ENCODE results near the gene GMCL1. TPM values are rescaled to one million over a fixed set of nuclear protein-coding genes. Genes with fewer than 3 reads are reported as not detected.
"Not testable (repeated sequence)": the region's sequence is repeated elsewhere in the genome, so short reads cannot be mapped to it uniquely, and the experiment has no call there.

Gene GMCL1
- total RNA-seq, 1 experiment from 2014 or later: 15.9 TPM

DNA sequence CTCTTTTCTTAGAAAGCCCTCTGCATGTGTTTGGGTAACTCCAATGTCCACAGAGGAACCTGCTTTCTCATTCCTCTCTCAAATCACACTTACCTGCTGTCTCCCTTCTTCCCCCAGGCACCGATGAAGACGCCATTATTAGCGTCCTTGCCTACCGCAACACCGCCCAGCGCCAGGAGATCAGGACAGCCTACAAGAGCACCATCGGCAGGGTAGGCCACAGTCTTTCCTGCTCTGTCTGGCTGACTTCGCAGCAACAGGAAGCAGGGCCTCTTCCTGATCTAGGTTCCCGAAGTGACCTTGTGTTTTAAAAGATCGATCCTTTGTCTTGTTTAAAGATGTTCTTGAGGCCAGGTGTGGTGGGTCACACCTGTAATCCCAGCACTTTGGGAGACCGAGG lies 25.0 kb upstream of the GMCL1 start:
- in situ Hi-C loops (cut with HindIII; ENCODE audit: low sequenced_read_pairs): no loop called here
- DNase-seq (ENCODE audit: low spot score): no peak

DNA sequence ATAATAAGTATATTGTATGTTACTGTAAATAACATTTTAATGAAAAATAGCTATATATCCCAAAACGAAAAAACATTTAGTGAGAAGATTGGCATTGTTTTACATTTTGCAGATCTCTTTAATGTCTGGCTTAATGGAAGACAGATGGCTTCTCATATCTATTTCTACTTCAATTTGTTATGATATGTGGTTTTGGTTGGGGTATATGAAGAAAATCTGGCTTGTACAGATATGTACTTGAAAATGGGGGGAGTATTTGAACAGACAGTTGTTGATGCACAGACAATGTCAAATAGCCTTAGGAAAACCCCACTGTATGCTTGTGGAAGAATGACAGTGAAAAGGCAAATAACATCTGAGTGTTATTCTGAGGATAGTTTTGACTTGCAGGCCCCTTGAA lies 23.6 kb upstream of the GMCL1 start:
- no peak for DNase-seq (ENCODE audit: low spot score)
- in situ Hi-C loops (cut with HindIII; ENCODE audit: low sequenced_read_pairs): no loop called here

DNA sequence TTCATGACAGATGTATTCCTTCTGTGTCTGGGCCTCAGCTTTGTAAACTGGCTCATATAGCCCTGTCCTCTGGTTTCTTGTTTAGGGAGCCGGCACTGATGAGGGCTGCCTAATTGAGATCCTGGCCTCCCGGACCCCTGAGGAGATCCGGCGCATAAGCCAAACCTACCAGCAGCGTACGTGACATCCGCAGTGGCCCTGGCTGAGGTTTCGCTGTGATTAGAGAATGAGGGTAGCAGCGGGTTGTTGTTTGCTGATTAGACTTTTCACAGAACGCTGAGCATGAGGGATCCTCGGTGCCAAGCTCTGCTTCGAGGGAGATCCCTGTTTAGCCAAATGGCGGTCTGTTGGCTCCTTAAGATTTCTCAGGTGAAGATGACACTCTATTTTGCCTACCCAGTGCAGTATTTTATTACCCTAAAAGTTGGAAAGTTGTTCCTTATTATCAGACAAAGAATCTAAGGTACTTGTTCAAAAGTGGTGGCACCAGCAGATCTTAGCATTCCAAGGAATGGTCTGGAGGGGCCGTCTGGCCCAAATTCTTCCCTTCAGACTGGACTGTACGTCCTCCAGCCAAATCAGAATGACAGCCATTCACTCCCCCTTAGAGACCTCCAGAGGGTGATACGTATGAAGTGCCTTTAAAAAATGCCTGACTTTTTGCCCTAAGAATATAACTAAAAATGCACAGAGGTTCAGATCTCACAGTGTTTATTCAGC lies 21.5 kb upstream of the GMCL1 start:
- DNase-seq (ENCODE audit: low spot score): peak; percentile 77

DNA sequence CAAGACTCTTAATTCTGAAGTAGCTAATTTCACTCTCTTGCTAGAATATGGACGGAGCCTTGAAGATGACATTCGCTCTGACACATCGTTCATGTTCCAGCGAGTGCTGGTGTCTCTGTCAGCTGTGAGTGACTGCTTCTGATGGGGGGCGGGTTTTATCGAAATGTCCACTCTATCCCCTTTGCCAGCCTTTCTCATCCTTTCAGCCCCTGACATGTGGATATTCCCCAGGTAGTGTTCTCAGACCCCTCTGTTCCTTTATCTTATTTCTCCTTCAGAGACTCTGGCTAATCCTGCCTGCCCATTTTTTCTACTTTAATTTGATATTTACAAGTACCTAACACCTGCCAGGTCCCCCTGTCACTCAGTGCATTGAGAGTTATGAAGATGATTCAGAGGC lies 18.9 kb upstream of the GMCL1 start:
- in situ Hi-C loops (cut with HindIII; ENCODE audit: low sequenced_read_pairs): no loop called here
- no peak for DNase-seq (ENCODE audit: low spot score)

More for the DNA sequence above, 21.5 kb upstream of the GMCL1 start:
- in situ Hi-C loops (cut with HindIII; ENCODE audit: low sequenced_read_pairs): no loop called here

GRCh38 chr2:69811018-69811417 lies 18.4 kb upstream of the GMCL1 start:
- DNase-seq (ENCODE audit: low spot score): no peak
- in situ Hi-C loops (cut with HindIII; ENCODE audit: low sequenced_read_pairs): no loop called here

GRCh38 chr2:69811591-69811990 lies 17.9 kb upstream of the GMCL1 start:
- DNase-seq (ENCODE audit: low spot score): no peak
- in situ Hi-C loops (cut with HindIII; ENCODE audit: low sequenced_read_pairs): no loop called here

DNA sequence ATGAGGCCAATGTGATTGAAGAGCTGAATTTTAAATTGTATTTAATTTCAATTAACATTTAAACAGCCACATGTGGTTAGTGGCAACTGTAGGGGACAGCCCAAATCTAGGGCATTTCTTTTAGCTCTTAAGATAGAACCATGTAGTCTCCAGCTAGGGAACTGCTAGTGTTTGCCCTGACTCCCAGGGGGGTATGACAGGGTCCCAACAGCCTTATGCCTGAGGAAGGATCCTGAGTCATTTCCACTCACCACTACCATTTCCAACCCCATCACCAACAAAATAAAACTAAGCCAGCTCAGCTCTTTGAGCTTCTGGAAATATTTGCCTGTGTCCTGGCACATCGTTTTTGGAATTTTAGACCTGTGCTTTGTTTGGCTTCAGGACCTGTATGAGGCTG lies 13.7 kb upstream of the GMCL1 start:
- in situ Hi-C loops (cut with HindIII; ENCODE audit: low sequenced_read_pairs): no loop called here
- no peak for DNase-seq (ENCODE audit: low spot score)

DNA sequence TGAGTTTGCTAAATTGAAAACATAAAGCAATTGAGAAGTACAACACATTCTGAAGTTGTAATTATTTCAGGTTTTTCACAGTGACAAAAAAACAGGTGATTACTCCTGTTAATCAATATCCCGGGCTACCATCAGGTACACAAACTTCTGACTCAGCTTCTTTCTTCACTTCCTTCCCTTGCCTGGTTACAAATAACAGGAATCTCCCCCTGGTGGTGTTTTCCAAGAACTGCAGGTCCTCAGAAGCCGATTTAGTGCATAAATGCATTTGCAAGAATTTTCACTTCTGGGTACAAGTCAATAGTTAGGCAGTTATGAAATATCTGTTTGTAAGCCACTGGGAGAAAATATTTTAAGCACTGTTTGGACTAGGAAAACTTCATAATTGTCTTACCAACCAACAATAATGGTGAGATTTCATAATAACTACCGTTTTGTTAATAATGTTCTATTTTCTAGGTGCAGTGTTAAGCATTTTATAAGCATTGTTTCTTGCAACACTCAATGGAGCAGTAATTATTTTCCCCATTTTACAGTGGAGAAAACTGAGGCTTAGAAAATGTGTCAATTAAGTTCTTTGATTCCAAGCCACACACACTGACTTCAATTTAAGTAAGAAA lies 12.4 kb upstream of the GMCL1 start:
- in situ Hi-C loops (cut with HindIII; ENCODE audit: low sequenced_read_pairs): no loop called here
- peak; percentile 87 for DNase-seq (ENCODE audit: low spot score)

DNA sequence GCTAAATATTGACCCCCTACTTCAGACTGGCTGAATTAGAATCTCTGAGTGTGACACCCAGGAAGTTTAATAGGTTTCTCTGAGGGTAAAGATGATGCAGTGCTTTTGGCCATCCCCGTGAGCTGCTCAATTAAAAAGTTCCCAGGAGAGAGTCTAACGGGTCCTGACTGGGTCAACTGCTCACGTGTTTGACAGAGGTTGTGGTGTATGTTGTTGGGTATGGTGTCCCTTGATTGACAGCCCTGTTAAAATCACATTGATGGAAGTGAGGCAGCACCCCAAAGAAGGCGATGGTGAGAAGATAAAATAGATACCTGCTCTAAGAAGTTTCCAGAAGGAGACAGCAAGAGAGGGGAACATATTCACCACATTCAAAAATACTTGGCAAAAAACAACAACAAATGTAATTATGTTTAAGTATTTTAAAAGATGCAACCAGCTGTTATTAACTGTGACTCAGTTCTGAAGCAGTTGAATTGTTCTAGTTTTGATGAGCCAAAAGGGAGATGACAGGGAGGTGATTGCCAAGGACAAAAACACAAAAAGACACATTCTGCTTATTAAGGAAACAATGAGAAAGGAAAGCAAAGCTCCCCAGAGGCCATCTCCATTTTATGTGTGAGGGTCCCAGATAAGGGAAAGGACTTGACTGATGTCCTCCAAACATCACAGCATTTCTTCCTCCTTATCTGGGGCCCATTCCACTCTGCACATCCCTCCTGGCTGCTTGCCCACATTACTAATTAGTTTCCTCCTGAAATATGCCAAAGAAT lies 11.5 kb upstream of the GMCL1 start:
- DNase-seq (ENCODE audit: low spot score): no peak
- in situ Hi-C loops (cut with HindIII; ENCODE audit: low sequenced_read_pairs): no loop called here

DNA sequence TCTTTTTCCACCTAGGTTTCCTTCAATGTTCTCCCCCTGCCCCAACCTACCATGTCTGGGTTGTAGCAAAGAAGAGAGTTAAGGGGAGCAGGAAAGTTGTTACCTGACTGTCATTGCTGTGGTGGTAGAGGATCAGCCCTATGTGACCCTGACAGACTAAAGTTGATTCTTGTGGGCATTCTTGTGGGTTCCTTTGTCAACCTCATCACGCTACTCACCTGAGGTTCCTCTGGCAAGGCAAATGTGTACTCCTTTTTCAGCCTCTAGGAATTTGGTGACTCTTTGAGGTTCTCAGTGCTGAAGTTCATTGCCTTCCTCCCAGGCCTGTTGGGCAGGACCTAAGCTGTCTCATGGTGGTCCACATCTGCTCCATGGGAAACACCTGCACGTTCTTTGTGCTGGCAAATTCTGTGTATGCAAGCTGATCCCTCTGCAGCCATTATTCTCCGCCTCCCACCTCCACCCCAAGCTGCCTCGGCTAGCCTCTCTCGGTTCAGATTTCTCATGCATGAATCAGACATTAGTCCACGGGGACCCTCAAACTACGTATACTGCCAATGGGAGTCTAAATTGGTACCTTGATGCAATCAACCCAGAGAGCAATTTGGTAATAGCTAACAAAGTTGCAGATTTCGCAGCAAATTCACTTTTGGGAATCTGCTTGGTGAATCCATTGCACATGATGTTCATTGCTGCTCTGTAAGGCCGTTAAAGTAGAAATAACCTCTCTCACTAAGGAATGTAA lies 1.5 kb upstream of the GMCL1 start:
- DNase-seq (ENCODE audit: low spot score): no peak
- in situ Hi-C loops (cut with HindIII; ENCODE audit: low sequenced_read_pairs): no loop called here

DNA sequence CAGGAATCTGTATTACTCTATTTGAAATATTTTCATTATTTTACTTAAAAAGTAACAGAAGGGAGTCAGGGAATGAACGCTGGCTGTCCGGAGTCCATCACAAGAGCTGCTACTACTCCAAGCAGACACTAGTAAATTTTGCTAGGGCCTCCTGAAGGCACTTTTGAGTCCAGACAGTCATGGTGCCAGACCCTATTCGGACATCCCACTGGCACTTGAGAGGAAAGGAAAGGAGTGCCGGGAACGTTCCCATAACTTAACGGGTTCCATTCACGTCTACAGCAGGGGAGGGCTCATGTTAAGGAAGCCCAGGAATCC lies 563 bp upstream of the GMCL1 start:
- in situ Hi-C loops (cut with HindIII; ENCODE audit: low sequenced_read_pairs): no loop called here
- DNase-seq (ENCODE audit: low spot score): no peak

DNA sequence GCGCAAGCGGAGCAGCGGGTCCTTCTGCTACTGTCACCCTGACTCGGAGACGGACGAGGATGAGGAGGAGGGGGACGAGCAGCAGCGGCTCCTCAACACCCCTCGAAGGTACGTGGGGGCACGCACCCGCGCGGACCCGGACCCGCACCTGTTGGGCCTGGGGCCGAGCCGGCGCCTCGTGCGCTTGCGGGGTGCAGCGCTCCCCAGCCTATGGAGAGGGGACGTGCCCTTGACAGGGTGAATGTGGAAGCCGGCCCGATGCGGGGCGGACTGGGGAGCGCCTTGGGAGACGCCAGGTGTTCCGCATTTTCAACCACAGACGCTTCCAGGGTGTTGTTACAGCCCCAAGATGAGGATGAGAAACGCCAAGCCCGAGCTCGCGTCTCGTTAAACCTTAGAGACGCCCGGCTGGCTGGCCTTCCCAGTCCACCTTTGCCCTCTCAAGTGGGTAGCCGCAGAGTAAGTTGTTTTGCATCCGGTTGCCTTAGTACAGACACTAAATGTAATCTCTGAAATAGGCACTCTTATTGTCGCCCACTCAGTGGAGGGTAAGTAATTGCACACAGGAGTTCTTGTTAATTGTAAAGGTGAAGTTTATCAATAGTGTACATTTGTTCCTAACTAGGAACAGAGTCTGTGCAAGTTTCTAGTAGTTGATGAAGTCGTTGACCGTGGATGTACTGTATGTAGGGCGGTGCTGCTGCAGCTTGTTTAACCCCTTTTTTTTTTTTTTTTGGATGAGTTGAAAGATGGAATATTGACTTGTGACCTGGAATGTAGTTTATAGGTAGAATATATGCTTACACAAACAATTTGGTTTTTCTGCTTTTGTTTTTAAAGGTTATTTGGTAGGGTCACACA lies 815 bp downstream of the GMCL1 start:
- DNase-seq (ENCODE audit: low spot score): peak; percentile 29
- in situ Hi-C loops (cut with HindIII; ENCODE audit: low sequenced_read_pairs): no loop called here

DNA sequence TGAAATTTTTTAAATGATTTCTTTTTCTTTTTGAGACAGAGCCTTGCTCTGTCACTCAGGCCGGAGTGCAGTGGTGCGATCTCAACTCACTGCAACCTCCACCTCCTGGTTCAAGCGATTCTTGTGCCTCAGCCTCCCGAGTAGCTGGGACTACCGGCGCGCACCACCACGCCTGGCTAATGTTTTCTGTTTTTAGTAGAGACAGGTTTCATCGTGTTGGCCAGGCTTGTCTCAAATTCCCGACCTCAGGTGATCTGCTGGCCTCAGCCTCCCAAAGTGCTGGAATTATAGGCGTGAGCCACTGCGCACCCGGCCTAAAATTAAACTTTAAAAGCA lies 1.4 kb downstream of the GMCL1 start:
- in situ Hi-C loops (cut with HindIII; ENCODE audit: low sequenced_read_pairs); DNase-seq (ENCODE audit: low spot score): not testable (repeated sequence)

GRCh38 chr2:69831354-69831905 lies 2.0 kb downstream of the GMCL1 start:
- in situ Hi-C loops (cut with HindIII; ENCODE audit: low sequenced_read_pairs): no loop called here
- DNase-seq (ENCODE audit: low spot score): no peak

DNA sequence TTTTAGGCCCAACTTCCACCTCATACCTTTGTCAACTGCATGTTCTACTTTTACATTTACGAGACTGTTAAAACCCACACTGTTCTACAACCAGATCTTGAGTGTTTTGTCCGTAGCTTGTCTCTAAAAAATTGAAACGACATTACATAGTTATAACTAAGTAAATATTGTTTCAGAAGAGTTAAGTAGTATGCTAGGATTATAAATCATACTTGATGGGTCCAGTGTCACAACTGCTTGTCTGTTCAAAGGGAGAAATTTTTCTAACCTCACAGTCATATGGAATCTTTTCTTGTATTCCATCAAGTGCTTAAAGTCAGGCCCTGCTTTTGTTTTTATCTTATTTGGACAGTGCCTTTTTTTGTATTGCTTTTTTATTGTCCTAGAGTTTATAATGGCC lies 4.3 kb downstream of the GMCL1 start:
- in situ Hi-C loops (cut with HindIII; ENCODE audit: low sequenced_read_pairs): no loop called here
- no peak for DNase-seq (ENCODE audit: low spot score)

DNA sequence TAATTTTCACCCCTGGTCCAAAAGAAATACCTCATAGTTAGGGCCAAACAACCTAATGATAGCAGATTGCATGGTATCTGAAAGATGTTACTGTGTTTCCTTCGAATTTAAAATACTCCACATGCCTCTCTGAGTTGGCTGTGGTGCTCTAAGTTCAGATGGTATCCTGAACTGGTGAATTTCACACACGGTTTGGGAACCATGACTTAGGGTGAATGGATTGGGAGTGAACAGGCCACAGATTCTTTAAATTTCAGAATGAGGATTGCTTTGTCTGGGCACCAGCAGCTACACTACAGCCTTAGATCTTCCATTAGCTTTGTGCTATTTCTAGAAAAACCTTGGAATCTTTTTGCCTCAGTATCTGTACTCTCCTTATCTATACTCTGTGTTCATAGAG lies 6.2 kb downstream of the GMCL1 start:
- DNase-seq (ENCODE audit: low spot score): no peak
- in situ Hi-C loops (cut with HindIII; ENCODE audit: low sequenced_read_pairs): no loop called here

GRCh38 chr2:69836316-69836715 lies 6.9 kb downstream of the GMCL1 start:
- in situ Hi-C loops (cut with HindIII; ENCODE audit: low sequenced_read_pairs): no loop called here
- DNase-seq (ENCODE audit: low spot score): no peak

GRCh38 chr2:69837533-69837932 lies 8.1 kb downstream of the GMCL1 start:
- no peak for DNase-seq (ENCODE audit: low spot score)
- in situ Hi-C loops (cut with HindIII; ENCODE audit: low sequenced_read_pairs): no loop called here

DNA sequence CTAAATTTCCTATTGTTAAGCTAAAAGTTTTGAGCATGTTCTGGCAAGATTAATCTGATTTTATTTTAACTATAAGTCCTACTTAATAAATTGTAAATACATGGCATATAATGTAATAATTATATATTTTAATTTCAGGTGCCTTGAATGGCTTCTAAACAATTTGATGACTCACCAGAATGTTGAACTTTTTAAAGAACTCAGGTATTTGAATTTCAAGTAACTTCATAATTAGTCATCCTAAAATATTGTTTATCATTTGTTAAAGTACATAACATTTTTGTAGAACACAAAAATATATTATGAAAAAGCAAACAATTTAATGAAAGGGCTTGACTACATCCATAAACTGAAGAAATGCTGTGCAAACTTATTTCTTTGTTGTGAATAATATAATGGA lies 14.5 kb downstream of the GMCL1 start:
- no peak for DNase-seq (ENCODE audit: low spot score)
- in situ Hi-C loops (cut with HindIII; ENCODE audit: low sequenced_read_pairs): no loop called here

All from G401 (cell line).